RWPE1 (cell line): ENCODE results near the gene NUDT1.

Experiments
- CTCF ChIA-PET: fragments of 350-600 bp; sonication (Branson Sonifier 250); formaldehyde crosslinking; extraction: SDS; loops from one replicate; lab custom pipeline; 2021; lab: Yijun Ruan, JAX
- POLR2A ChIA-PET: fragments of 400-600 bp; formaldehyde crosslinking; extraction: SDS; loops from one replicate; lab custom pipeline; 2020; ENCODE audit warnings: antibody characterized with exemption; ENCODE audit not compliant: low non-redundant PET; lab: Yijun Ruan, JAX
- DNase-seq: peaks from one replicate; pipeline ENCODE4 v3.0.0; 2012; ENCODE audit warnings: low spot score
- H3K27ac ChIP-seq: fragments of 450-650 bp; 2 replicates; pipeline ENCODE4 v1.5.1; 2017
- TF ChIP-seq, protein P1 (sequence below): fragments of 450-650 bp; conservative IDR thresholded peaks from 2 replicates; pipeline ENCODE4 v1.5.1; 2017; ENCODE audit warnings: low read depth, mild to moderate bottlenecking

The NUDT1 gene

DNA sequence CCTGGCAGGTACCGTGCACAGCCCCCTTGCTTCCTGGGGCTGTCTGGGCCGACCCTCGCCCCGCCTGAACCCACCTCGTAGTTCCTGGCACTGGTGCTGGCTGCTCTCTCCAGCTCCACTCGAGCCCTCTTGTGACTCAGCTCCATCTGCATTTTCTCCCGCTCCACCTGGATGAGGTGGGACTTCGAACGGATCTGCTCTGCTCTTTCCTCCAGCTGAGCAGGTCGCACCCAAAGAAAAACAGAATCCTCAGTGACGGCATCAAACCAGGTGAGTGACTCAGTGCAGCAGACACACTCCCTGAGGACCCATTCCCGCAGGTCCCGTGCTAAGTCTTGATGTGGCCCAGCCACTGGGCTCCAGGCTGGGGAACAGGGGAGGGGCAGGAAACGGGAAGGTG, 16.7 kb upstream of the NUDT1 start:
- peak; percentile 91 for DNase-seq
- CTCF ChIA-PET = interaction anchor here (0.6 to 0.9 kb wide), 2 partner anchors 22 to 74 kb away, joined by 3 read pairs; no protein-coding TSS in a partner anchor
- peak overlapping the region; percentile 88 for H3K27ac ChIP-seq
- POLR2A ChIA-PET = no interaction called here
- TF ChIP-seq, protein P1, sequence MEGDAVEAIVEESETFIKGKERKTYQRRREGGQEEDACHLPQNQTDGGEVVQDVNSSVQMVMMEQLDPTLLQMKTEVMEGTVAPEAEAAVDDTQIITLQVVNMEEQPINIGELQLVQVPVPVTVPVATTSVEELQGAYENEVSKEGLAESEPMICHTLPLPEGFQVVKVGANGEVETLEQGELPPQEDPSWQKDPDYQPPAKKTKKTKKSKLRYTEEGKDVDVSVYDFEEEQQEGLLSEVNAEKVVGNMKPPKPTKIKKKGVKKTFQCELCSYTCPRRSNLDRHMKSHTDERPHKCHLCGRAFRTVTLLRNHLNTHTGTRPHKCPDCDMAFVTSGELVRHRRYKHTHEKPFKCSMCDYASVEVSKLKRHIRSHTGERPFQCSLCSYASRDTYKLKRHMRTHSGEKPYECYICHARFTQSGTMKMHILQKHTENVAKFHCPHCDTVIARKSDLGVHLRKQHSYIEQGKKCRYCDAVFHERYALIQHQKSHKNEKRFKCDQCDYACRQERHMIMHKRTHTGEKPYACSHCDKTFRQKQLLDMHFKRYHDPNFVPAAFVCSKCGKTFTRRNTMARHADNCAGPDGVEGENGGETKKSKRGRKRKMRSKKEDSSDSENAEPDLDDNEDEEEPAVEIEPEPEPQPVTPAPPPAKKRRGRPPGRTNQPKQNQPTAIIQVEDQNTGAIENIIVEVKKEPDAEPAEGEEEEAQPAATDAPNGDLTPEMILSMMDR = no peak

DNA sequence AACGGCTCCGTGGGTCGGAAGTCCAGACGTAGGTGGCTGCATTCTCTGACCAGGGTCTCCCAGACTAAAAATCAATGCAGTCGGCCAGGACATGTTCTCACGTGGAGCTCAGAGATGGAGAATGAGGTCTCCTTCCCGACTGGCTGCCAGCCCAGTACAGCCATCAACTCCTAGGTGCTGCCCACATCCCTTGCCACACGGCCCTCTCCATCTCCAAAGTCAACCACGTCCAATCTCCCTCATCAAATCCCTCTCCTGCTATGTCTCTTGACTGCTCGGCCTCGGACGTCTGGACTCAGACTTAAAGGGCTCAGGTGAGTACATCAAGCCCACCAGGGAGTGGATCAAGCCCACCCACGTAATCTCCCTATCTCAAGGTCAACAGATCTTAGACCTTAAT, 16.2 kb upstream of the NUDT1 start:
- no peak for DNase-seq
- H3K27ac ChIP-seq = peak overlapping the region; percentile 88
- POLR2A ChIA-PET = no interaction called here
- CTCF ChIA-PET = interaction anchor here (0.6 to 0.9 kb wide), 2 partner anchors 22 to 74 kb away, joined by 3 read pairs; no protein-coding TSS in a partner anchor
- TF ChIP-seq, protein P1 = no peak

DNA sequence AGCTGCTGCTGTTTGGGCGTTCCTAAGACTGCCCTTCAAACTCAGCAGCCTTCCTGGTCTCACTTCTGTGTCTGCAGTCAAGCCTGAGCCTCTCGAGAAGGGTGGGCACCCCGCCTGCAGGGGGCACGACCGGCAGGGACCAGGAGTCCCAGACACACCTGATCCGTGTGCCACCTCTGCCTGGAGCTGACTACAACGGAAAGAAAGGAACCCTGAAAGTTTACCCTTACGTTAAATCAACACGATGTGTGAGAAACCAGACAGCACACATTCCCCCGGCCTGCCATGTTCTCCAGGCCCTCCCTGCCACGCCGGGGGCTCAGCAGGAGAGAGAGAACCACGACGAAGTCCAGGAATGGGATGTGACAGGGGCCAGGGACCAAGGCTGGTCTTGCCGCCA, 14.3 kb upstream of the NUDT1 start:
- H3K27ac ChIP-seq = peak overlapping the region; percentile 88
- ChIA-PET POLR2A (no interaction called here), CTCF (no interaction called here)
- TF ChIP-seq, protein P1 = no peak
- no peak for DNase-seq

DNA sequence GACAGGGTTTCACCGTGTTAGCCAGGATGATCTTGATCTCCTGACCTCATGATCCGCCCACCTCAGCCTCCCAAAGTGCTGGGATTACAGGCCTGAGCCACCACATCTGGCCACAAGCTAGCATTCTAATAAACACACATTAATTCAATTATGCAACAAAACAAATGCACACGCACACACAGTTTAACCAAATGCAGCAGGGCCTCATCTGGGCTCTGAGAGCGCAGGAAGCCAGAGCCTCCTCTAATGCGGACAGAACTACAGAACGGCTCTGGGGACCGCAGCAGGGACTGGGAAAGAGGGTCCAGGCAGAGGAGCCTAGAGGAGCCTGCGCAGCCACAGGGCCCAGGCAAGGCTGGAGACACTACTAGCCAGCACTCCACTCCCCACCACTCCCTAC, 13.1 kb upstream of the NUDT1 start:
- H3K27ac ChIP-seq = peak overlapping the region; percentile 10
- TF ChIP-seq, protein P1 = no peak
- ChIA-PET POLR2A (no interaction called here), CTCF (no interaction called here)
- DNase-seq = no peak

DNA sequence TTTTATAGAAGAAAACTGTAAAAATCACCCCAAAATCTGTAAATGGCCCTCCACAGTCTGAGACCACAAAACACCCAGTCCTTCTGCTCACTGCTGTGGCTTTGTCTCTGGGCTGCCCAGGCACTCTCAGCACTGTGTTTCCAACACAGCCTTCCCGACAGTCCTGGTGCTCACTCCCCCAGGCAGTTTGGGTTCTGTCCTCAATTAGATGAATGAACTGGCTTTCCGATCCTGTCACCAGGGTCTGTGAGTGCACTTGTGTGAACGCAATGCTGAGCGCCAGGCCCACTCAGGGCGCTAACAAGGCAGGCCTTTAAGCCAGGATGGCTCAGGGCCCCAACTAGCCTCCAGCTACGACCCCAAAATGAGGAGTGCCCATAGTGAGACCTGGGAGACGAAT, 12.6 kb upstream of the NUDT1 start:
- CTCF ChIA-PET = no interaction called here
- TF ChIP-seq, protein P1 = no peak
- H3K27ac ChIP-seq = peak overlapping the region; percentile 10
- DNase-seq = no peak
- POLR2A ChIA-PET = no interaction called here

DNA sequence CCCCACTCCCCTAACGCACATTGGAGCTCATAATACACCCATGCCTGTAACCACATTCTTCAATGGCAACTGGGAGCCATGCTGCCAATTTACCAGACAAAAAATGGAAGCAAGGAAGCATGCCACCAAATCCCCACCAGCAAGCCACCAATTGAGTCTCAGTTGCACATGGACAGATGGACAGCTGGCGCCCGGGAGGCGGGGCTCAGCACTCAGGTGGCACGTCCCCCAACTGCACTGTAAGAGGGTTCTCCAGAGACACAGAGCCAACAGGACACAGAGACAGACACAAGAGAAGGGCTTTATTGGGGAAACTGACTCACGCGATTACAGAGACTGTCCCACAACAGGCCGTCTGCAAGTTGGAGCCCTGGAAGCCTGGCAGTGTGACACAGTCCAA, 11.8 kb upstream of the NUDT1 start:
- TF ChIP-seq, protein P1 = no peak
- DNase-seq = no peak
- peak overlapping the region; percentile 10 for H3K27ac ChIP-seq
- CTCF ChIA-PET = interaction anchor here (0.5 kb wide), 1 partner anchor 32 kb away, joined by 3 read pairs; no protein-coding TSS in a partner anchor
- POLR2A ChIA-PET = no interaction called here
